ENCODE results near the gene UBL7. TPM values are rescaled to one million over a fixed set of nuclear protein-coding genes. Genes with fewer than 3 reads are reported as not detected.

UBL7 gene, protein sequence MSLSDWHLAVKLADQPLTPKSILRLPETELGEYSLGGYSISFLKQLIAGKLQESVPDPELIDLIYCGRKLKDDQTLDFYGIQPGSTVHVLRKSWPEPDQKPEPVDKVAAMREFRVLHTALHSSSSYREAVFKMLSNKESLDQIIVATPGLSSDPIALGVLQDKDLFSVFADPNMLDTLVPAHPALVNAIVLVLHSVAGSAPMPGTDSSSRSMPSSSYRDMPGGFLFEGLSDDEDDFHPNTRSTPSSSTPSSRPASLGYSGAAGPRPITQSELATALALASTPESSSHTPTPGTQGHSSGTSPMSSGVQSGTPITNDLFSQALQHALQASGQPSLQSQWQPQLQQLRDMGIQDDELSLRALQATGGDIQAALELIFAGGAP
- total RNA-seq, result 10 to 100 TPM; 61.9 to 70.6 TPM
- 104 TPM for polyA plus RNA-seq (ENCODE audit: insufficient read depth, low read depth, low replicate concordance)
- long read RNA-seq, donor 1, transcript UBL7-202 (11 exons, 1,427 nt), result minor isoform, 12 of 36 reads
- long read RNA-seq, donor 1, transcript UBL7-201 (11 exons, 1,360 nt), result major isoform, 14 of 36 reads
- long read RNA-seq, donor 1, partial matches to known transcripts, result 10 of 36 reads
- long read RNA-seq, donor 1, other reads (novel, unspliced or antisense), result 0 of 36 reads
- long read RNA-seq, donor 2, transcript UBL7-201 (11 exons, 1,360 nt), result major isoform, 8 of 11 reads
- long read RNA-seq, donor 2, partial matches to known transcripts, result 0 of 11 reads
- long read RNA-seq, donor 2, other reads (novel, unspliced or antisense), result 0 of 11 reads

DNA sequence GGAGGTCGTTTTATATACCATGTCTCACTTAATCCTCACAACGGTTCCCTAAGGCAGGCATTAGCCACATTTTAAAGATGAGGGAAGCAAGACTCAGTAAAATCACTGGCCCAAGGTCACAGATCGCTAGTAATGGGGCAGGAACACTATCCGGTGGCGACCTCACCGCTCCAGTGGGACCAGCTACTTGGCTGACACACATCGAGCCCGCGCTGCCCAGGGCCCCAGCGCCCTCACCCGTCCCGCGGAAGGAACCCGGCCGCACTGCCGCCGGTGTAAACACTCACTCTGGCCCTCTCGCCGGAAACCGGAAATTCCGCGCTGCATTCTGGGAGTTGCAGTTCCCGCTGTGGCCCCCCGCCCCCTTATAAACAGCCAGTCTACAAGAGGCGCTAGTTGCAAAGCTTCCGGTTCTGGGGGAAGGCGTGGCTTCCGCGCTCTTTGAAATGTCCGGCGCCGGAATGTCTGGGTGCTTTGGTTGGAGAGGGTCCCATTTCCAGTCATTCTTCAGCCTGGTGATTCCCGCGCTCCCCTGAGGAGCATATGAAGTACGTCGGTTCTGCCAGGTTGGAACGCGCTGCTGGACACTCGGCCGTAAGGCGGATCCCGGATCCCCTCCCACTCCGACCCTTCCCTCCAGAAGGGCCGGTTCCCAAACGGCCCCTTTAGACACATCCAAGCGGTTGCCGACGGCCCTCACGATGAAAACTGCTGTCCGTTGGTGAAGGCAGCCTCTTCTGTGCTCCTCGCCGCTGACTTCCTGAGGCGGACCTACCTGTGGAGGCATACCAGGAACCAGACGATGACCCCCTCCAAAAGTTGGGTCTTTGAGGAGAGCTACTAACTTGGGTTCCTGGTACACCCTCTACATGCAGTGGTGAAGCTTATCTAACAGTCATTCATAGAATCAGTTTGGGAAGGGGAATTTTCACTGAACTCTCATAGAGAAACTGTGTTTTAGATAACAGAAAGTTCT, at the start of gene UBL7:
Gene UBL7 (minus strand): TSS at position 290 of the 976 bp plus-strand sequence. CDS start 2,293 bp downstream, outside the sequence.
- DNase-seq, result peak; percentile 99
- Histone ChIP-seq H3K9me3 (no peaks in the 10 kb centered on the region), H3K36me3 (ENCODE audit: low read depth, missing control alignments) (no peaks in the 10 kb centered on the region), H3K4me3 (peak within 1 kb of the TSS; percentile 67 to 70), H3K27ac (peak within 1 kb of the TSS; percentile 41 to 57), H3K27me3 (no peaks in the 10 kb centered on the region), H3K4me1 (peaks cover 5% of the 10 kb centered on the region)
- intact Hi-C loops (cut with DNase I; ENCODE audit: low total_unique reads), result no loop called here
- WGBS, 2 donors, result 0 to 1% methylated on average over 19 to 54 of the region's 54 CpGs
- TF ChIP-seq CTCF (IDR thresholded peaks at IDR 0.05) (peak in 1 of 3 experiments; percentile 33), POLR2A (IDR thresholded peaks at IDR 0.05) (peak; percentile 31)

DNA sequence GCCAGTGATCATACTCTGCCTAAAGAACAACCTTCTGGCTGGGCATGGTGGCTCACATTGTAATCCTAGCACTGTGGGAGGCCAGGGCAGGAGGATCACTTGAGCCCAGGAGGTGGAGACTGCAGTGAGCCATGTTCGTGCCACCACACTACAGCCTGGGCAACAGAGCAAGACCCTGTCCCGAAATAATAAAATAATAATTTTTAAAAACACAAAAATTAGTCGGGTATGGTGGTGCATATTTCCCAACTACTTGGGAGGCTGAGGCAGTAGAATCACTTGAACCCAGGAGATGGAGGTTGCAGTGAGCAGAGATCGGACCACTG, 45.5 kb upstream of the UBL7 start:
- no peaks in the 10 kb centered on the region for H3K4me1 ChIP-seq
- H3K36me3 ChIP-seq (ENCODE audit: low read depth, missing control alignments), result no peaks in the 10 kb centered on the region
- H3K27ac ChIP-seq, result no peak overlapping the region
- no peak for DNase-seq
- 97 to 100% methylated on average over 4 of the region's 4 CpGs for WGBS, 2 donors
- intact Hi-C loops (cut with DNase I; ENCODE audit: low total_unique reads), result no loop called here
- no peaks in the 10 kb centered on the region for H3K9me3 ChIP-seq
- no peak overlapping the region for H3K4me3 ChIP-seq
- TF ChIP-seq POLR2A (IDR thresholded peaks at IDR 0.05) (no peak), CTCF (IDR thresholded peaks at IDR 0.05) (no peak)
- H3K27me3 ChIP-seq, result no peaks in the 10 kb centered on the region

- intact Hi-C loops (cut with DNase I; ENCODE audit: low total_unique reads), result no loop called here
- Histone ChIP-seq H3K9me3 (no peaks in the 10 kb centered on the region), H3K27ac (no peak overlapping the region), H3K27me3 (no peaks in the 10 kb centered on the region), H3K4me1 (no peaks in the 10 kb centered on the region), H3K4me3 (no peak overlapping the region), H3K36me3 (ENCODE audit: low read depth, missing control alignments) (no peaks in the 10 kb centered on the region)
- no peak for DNase-seq
- 90 to 95% methylated on average over 6 of the region's 6 CpGs for WGBS, 2 donors
- TF ChIP-seq CTCF (IDR thresholded peaks at IDR 0.05) (no peak), POLR2A (IDR thresholded peaks at IDR 0.05) (no peak)
Observed at GRCh38 chr15:74505837-74506514, 45.0 kb upstream of the UBL7 start.

DNA sequence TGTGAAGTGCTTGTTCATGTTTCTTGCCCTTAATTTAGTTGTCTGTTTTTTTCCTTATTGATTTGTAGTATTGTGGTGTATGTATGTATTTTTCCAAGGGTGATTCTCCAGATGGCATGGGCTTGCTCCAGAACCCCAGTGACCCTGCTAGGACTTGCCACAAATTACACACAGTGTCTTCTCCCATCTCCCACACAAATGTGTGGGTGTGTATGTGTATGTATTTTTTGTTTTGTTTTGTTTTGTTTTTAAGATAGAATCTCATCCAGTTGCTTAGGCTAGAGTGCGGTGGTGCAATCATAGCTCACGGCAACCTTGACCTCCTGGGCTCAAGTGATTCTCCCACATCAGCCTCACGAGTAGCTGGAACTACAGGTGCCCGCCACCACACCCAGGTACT, 43.9 kb upstream of the UBL7 start:
- intact Hi-C loops (cut with DNase I; ENCODE audit: low total_unique reads), result no loop called here
- no peak overlapping the region for H3K27ac ChIP-seq
- no peak for DNase-seq
- no peaks in the 10 kb centered on the region for H3K9me3 ChIP-seq
- no peaks in the 10 kb centered on the region for H3K36me3 ChIP-seq (ENCODE audit: low read depth, missing control alignments)
- H3K4me3 ChIP-seq, result no peak overlapping the region
- H3K27me3 ChIP-seq, result no peaks in the 10 kb centered on the region
- 84 to 100% methylated on average over 4 of the region's 4 CpGs for WGBS, 2 donors
- TF ChIP-seq CTCF (IDR thresholded peaks at IDR 0.05) (no peak), POLR2A (IDR thresholded peaks at IDR 0.05) (no peak)
- no peaks in the 10 kb centered on the region for H3K4me1 ChIP-seq

Measured in testis (tissue), 5 donors.